Endothelial cell of umbilical vein (primary cell): ENCODE measurements around the gene GARS1.

Experiments used
- EZH2 ChIP-seq: IDR thresholded peaks from 2 replicates; pipeline ENCODE4 v1.6.1; 2012; ENCODE audit warnings: borderline replicate concordance, low read depth, mild to moderate bottlenecking, moderate library complexity, low read length, inconsistent platforms; ENCODE audit not compliant: severe bottlenecking
- JUN ChIP-seq: IDR thresholded peaks from 2 replicates; pipeline ENCODE4 v1.6.1; 2011; ENCODE audit warnings: borderline replicate concordance, low read depth; ENCODE audit not compliant: insufficient read length, insufficient read depth
- POLR2A ChIP-seq: IDR thresholded peaks from 2 replicates; pipeline ENCODE4 v1.6.1; 2012; ENCODE audit warnings: low read depth, mild to moderate bottlenecking, control low read depth, low read length
- POLR2AphosphoS5 ChIP-seq: IDR thresholded peaks from 2 replicates; pipeline ENCODE4 v1.6.1; 2012; ENCODE audit warnings: low read depth, mild to moderate bottlenecking, control low read depth, low read length, moderate library complexity; ENCODE audit not compliant: insufficient read depth
- TF ChIP-seq, protein P1 (sequence below), 2 donors: IDR thresholded peaks; 1 replicate in 1 of 2; 2 replicates in 1 of 2; pipeline ENCODE4 v1.5.1; 2011; ENCODE audit warnings: low read length in 2 of 2, mild to moderate bottlenecking in 2 of 2, moderate library complexity in 2 of 2, control low read depth in 1 of 2, inconsistent platforms in 1 of 2, low read depth in 1 of 2; ENCODE audit not compliant: insufficient read depth in 1 of 2; ENCODE audit errors: extremely low read depth in 1 of 2
- TF ChIP-seq, protein P2 (sequence below): IDR thresholded peaks from 2 replicates; pipeline ENCODE4 v1.6.1; 2011; ENCODE audit not compliant: insufficient read depth, insufficient read length

DNA sequence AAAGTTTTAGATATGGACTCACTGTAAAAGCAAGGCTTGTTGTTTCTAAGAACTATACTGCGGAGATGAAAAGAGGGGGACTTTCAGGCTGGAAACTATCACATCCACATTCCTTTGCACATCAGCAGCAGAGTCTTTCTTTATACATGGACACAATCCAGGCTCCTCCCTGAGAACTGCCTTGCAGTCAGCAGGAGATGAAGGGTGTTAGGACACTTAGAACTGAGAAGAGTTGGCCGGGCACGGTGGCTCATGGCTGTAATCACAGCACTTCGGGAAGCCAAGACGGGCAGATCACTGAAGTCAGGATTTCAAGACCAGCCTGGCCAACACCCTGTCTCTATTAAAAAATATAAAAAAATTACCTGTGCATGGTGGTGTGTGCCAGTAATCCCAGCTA lies 9.7 kb upstream of the GARS1 start:
- TF ChIP-seq, protein P1, sequence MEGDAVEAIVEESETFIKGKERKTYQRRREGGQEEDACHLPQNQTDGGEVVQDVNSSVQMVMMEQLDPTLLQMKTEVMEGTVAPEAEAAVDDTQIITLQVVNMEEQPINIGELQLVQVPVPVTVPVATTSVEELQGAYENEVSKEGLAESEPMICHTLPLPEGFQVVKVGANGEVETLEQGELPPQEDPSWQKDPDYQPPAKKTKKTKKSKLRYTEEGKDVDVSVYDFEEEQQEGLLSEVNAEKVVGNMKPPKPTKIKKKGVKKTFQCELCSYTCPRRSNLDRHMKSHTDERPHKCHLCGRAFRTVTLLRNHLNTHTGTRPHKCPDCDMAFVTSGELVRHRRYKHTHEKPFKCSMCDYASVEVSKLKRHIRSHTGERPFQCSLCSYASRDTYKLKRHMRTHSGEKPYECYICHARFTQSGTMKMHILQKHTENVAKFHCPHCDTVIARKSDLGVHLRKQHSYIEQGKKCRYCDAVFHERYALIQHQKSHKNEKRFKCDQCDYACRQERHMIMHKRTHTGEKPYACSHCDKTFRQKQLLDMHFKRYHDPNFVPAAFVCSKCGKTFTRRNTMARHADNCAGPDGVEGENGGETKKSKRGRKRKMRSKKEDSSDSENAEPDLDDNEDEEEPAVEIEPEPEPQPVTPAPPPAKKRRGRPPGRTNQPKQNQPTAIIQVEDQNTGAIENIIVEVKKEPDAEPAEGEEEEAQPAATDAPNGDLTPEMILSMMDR (IDR thresholded peaks at IDR 0.05; ENCODE audit: extremely low read depth in 1 of 2, insufficient read depth in 1 of 2, low read depth in 1 of 2, low read length in 2 of 2), result no peak
- no peak for TF ChIP-seq POLR2AphosphoS5
- no peak for TF ChIP-seq POLR2A
- TF ChIP-seq, protein P2, sequence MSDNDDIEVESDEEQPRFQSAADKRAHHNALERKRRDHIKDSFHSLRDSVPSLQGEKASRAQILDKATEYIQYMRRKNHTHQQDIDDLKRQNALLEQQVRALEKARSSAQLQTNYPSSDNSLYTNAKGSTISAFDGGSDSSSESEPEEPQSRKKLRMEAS, result no peak
- no peak for TF ChIP-seq EZH2
- TF ChIP-seq JUN, result no peak
